GM12878 (cell line): ENCODE data around the gene ALG6. TPM values are rescaled to one million over a fixed set of nuclear protein-coding genes. Genes with fewer than 3 reads are reported as not detected.

Experiments
- ATAC-seq: fragments of 200-7000 bp; cut with Tn5 transposase; 3 replicates; pipeline ENCODE4 v1.9.1; 2020; ENCODE audit warnings: mild to moderate bottlenecking, moderate library complexity
- BruUV-seq: library from RNA; stranded (reverse); fragments of 400-500 nt; replicated peaks from 2 replicates; lab custom pipeline; 2021; lab: Mats Ljungman, UMichigan
- CTCF ChIA-PET: fragments of 300-600 bp; sonication (Branson Sonifier 250); formaldehyde crosslinking; extraction: SDS; loops from one replicate; lab custom pipeline; 2021; ENCODE audit warnings: inconsistent platforms; lab: Yijun Ruan, JAX
- POLR2A ChIA-PET: fragments of 350-600 bp; formaldehyde crosslinking; extraction: SDS; loops from one replicate; lab custom pipeline; 2021; ENCODE audit warnings: inconsistent platforms; lab: Charles Lee
- RAD21 ChIA-PET: fragments of 300-600 bp; sonication (Branson Sonifier 250); formaldehyde crosslinking; loops from one replicate; lab custom pipeline; 2023; ENCODE audit warnings: antibody characterized with exemption; ENCODE audit not compliant: unreplicated experiment; lab: Charles Lee
- SMC1A ChIA-PET: fragments of 300-600 bp; sonication (Branson Sonifier 250); formaldehyde crosslinking; loops from one replicate; lab custom pipeline; 2023; ENCODE audit not compliant: unreplicated experiment, uncharacterized antibody; lab: Charles Lee
- DNase-seq: peaks from one replicate; pipeline ENCODE4 v3.0.0-alpha.2; 2011; ENCODE audit warnings: low read depth, low spot score
- FAIRE-seq: peaks from 3 replicates; lab custom pipeline; 2011; peaks lifted over from hg19 to GRCh38; lab: Jason Lieb, UNC
- H2AFZ ChIP-seq: 2 replicates; pipeline ENCODE4 v1.6.0; 2011; ENCODE audit warnings: low read depth, low read length, control low read depth; ENCODE audit not compliant: control insufficient read depth
- H3K27ac ChIP-seq: 2 replicates; pipeline ENCODE4 v1.5.1; 2011; ENCODE audit warnings: control low read depth; ENCODE audit not compliant: control insufficient read depth, insufficient read depth
- H3K27me3 ChIP-seq, 2 experiments: replicated peaks in 1 of 2; 2 replicates each; pipeline versions ENCODE4 v1.6.0 to v1.6.1; 2011; ENCODE audit warnings: low read length in 1 of 2; ENCODE audit not compliant: control insufficient read depth in 2 of 2, insufficient read depth in 2 of 2
- H3K36me3 ChIP-seq, 2 experiments: 2 replicates each; pipeline ENCODE4 v1.5.1; 2011; ENCODE audit warnings: low read length in 1 of 2; ENCODE audit not compliant: control insufficient read depth in 2 of 2, insufficient read depth in 2 of 2
- H3K4me1 ChIP-seq: 2 replicates; pipeline ENCODE4 v1.6.1; 2011; ENCODE audit warnings: mild to moderate bottlenecking, low read length, moderate library complexity, mixed read lengths; ENCODE audit not compliant: control insufficient read depth, insufficient read depth
- H3K4me2 ChIP-seq: 2 replicates; pipeline ENCODE4 v1.6.0; 2011; ENCODE audit warnings: control low read depth; ENCODE audit not compliant: control insufficient read depth, insufficient read depth
- H3K4me3 ChIP-seq: fragments of 200-600 bp; sonication (generic); 2 replicates; pipeline ENCODE4 v1.5.1; 2016
- H3K79me2 ChIP-seq: 2 replicates; pipeline ENCODE4 v1.6.0; 2011; ENCODE audit warnings: low read length; ENCODE audit not compliant: control insufficient read depth, insufficient read depth
- H3K9ac ChIP-seq: 2 replicates; pipeline ENCODE4 v1.8.0; 2011; ENCODE audit warnings: low read length, control low read depth, mixed read lengths; ENCODE audit not compliant: control insufficient read depth, insufficient read depth
- H3K9me3 ChIP-seq: replicated peaks from 3 replicates; pipeline ENCODE4 v1.5.1; 2011; ENCODE audit warnings: mild to moderate bottlenecking, low read length; ENCODE audit not compliant: control insufficient read depth, insufficient read depth
- H4K20me1 ChIP-seq: 2 replicates; pipeline ENCODE4 v1.6.0; 2011; ENCODE audit not compliant: control insufficient read depth, insufficient read depth
- BHLHE40 ChIP-seq, 2 experiments: fragments of 450-650 bp in 1 of 2; IDR thresholded peaks; 2 replicates each; pipeline ENCODE4 v1.6.1; 2011 to 2017; ENCODE audit warnings: low read depth in 2 of 2, borderline replicate concordance in 1 of 2, improper control_type of control experiment in 1 of 2, low read length in 1 of 2, mild to moderate bottlenecking in 1 of 2
- E2F4 ChIP-seq: IDR thresholded peaks from 2 replicates; pipeline ENCODE4 v1.6.1; 2012; ENCODE audit warnings: low read depth, low read length, improper control_type of control experiment
- LARP7 ChIP-seq: fragments of 450-650 bp; IDR thresholded peaks from 2 replicates; pipeline ENCODE4 v1.6.1; 2017; ENCODE audit warnings: mild to moderate bottlenecking
- MYB ChIP-seq: fragments of 150-350 bp; IDR thresholded peaks from 2 replicates; pipeline ENCODE4 v1.6.1; 2014; ENCODE audit warnings: mild to moderate bottlenecking, low read depth, low read length, borderline replicate concordance
- PKNOX1 ChIP-seq: fragments of 450-650 bp; IDR thresholded peaks from 2 replicates; pipeline ENCODE4 v1.6.1; 2016; ENCODE audit warnings: mild to moderate bottlenecking
- POLR2AphosphoS5 ChIP-seq: IDR thresholded peaks from 2 replicates; pipeline ENCODE4 v1.6.1; 2011; ENCODE audit warnings: mild to moderate bottlenecking, low read length, inconsistent platforms
- POU2F2 ChIP-seq: IDR thresholded peaks from 3 replicates; pipeline ENCODE4 v1.6.1; 2011; ENCODE audit warnings: low read depth, mild to moderate bottlenecking, low read length, borderline replicate concordance
- RUNX3 ChIP-seq: IDR thresholded peaks from 2 replicates; pipeline ENCODE4 v1.6.1; 2012; ENCODE audit warnings: low read length, inconsistent platforms
- SIN3A ChIP-seq: IDR thresholded peaks from 2 replicates; pipeline ENCODE4 v1.6.1; 2012; ENCODE audit warnings: low read depth, low read length, improper control_type of control experiment
- SP1 ChIP-seq: IDR thresholded peaks from one replicate; pipeline ENCODE4 v1.6.1; 2011; ENCODE audit warnings: low read depth, low read length
- ZNF207 ChIP-seq: fragments of 450-650 bp; IDR thresholded peaks from 2 replicates; pipeline ENCODE4 v1.6.1; 2014; ENCODE audit warnings: antibody characterized with exemption, mild to moderate bottlenecking, borderline replicate concordance
- WGBS: methylation state at CpG from one replicate; pipeline ENCODE4 v1.1.6; 2016; ENCODE audit warnings: low lambda C conversion rate; ENCODE audit not compliant: insufficient replicate concordance, insufficient coverage; ENCODE audit errors: missing lambda C conversion rate; 5-methylcytosine and 5-hydroxymethylcytosine counted together
- in situ Hi-C: fragments of 300-500 bp; cut with MboI; formaldehyde crosslinking; loops from 9 replicates; pipeline ENCODE4 v1.14.3; 2018; ENCODE audit warnings: mixed read lengths
- intact Hi-C: fragments of 100-400 bp; cut with micrococcal nuclease; formaldehyde crosslinking; loops from one replicate; pipeline ENCODE4 v1.14.2; 2022; ENCODE audit not compliant: unreplicated experiment
- polyA plus RNA-seq, 11 experiments: library from polyadenylated mRNA; depleted of rRNA in 4 of 11; unstranded in 6 of 11; stranded (reverse) in 5 of 11; fragments of >200 nt; fragmentation: Nextera tagmentation in 4 of 11; fragmentation: Illumina TruSeq in 1 of 11; extraction: Ambion mirVana in 4 of 11; extraction: Trizol in 1 of 11; gene quantifications; 1 replicate in 1 of 11; 2 replicates in 10 of 11; pipeline versions ENCODE4 v1.2.1 to v1.2.3, GENCODE V29; 2011 to 2016; ENCODE audit warnings: inconsistent platforms in 2 of 11, missing spikeins in 2 of 11, low read depth in 1 of 11
- total RNA-seq, 4 experiments: library from RNA; depleted of rRNA in 3 of 4; stranded (reverse); fragments of >200 nt in 3 of 4; fragmentation: Illumina TruSeq in 1 of 4; extraction: Trizol in 1 of 4; gene quantifications; 2 replicates each; pipeline versions ENCODE4 v1.2.1 to v1.2.3, GENCODE V29; 2013 to 2021
- TF ChIP-seq, protein P1 (sequence below): fragments of 450-650 bp; conservative IDR thresholded peaks from 2 replicates; pipeline ENCODE4 v1.6.1; 2017; ENCODE audit warnings: mild to moderate bottlenecking, moderate library complexity
- TF ChIP-seq, protein P2 (sequence below): IDR thresholded peaks from 2 replicates; pipeline ENCODE4 v1.6.1; 2012; ENCODE audit warnings: low read depth, low read length, improper control_type of control experiment

ALG6 gene
- total and polyA plus RNA-seq, 10 of the 15 experiments (the other 5 are each of a cell fraction or from before 2014, with no cell fraction given) = 13.8 to 28.5 (median 17.1) TPM

GRCh38 chr1:63363014-63363413 is 4.4 kb upstream of the ALG6 start:
- H3K79me2 ChIP-seq = peaks cover 2% of the 10 kb centered on the region
- CTCF ChIA-PET = no interaction called here
- BruUV-seq = no TSS peak

More at GRCh38 chr1:63363014-63363413, 4.4 kb upstream of the ALG6 start:
- H3K27me3 ChIP-seq = no peaks in the 10 kb centered on the region
- ATAC-seq (no peak), FAIRE-seq (no peak), DNase-seq (no peak)
- intact Hi-C loops = no loop called here
- H3K27ac ChIP-seq = no peak overlapping the region
- in situ Hi-C loops = no loop called here
- H3K9ac ChIP-seq = no peak overlapping the region
- no peak for TF ChIP-seq SP1
- TF ChIP-seq BHLHE40 (IDR thresholded peaks at IDR 0.05; ENCODE audit: borderline replicate concordance in 1 of 2, low read depth in 2 of 2, low read length in 1 of 2) = no peak
- TF ChIP-seq, protein P1, sequence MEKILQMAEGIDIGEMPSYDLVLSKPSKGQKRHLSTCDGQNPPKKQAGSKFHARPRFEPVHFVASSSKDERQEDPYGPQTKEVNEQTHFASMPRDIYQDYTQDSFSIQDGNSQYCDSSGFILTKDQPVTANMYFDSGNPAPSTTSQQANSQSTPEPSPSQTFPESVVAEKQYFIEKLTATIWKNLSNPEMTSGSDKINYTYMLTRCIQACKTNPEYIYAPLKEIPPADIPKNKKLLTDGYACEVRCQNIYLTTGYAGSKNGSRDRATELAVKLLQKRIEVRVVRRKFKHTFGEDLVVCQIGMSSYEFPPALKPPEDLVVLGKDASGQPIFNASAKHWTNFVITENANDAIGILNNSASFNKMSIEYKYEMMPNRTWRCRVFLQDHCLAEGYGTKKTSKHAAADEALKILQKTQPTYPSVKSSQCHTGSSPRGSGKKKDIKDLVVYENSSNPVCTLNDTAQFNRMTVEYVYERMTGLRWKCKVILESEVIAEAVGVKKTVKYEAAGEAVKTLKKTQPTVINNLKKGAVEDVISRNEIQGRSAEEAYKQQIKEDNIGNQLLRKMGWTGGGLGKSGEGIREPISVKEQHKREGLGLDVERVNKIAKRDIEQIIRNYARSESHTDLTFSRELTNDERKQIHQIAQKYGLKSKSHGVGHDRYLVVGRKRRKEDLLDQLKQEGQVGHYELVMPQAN = no peak
- no peak for TF ChIP-seq PKNOX1
- TF ChIP-seq POU2F2 = no peak
- no peak for TF ChIP-seq E2F4
- TF ChIP-seq MYB = no peak
- no peak for TF ChIP-seq ZNF207
- no peak for TF ChIP-seq SIN3A
- no peak for TF ChIP-seq POLR2AphosphoS5
- TF ChIP-seq LARP7 = no peak
- TF ChIP-seq RUNX3 = no peak
- TF ChIP-seq, protein P2, sequence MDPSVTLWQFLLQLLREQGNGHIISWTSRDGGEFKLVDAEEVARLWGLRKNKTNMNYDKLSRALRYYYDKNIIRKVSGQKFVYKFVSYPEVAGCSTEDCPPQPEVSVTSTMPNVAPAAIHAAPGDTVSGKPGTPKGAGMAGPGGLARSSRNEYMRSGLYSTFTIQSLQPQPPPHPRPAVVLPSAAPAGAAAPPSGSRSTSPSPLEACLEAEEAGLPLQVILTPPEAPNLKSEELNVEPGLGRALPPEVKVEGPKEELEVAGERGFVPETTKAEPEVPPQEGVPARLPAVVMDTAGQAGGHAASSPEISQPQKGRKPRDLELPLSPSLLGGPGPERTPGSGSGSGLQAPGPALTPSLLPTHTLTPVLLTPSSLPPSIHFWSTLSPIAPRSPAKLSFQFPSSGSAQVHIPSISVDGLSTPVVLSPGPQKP = no peak
- H4K20me1 ChIP-seq = no peaks in the 10 kb centered on the region
- H3K4me2 ChIP-seq = no peak overlapping the region
- peaks cover 5% of the 10 kb centered on the region; the same call in 1 of the 2 replicates for H3K4me1 ChIP-seq
- H3K36me3 ChIP-seq = no peaks in the 10 kb centered on the region
- 84% methylated on average over 5 of the region's 5 CpGs for WGBS
- SMC1A ChIA-PET = no interaction called here
- H3K4me3 ChIP-seq = no peak overlapping the region
- POLR2A ChIA-PET = no interaction called here
- RAD21 ChIA-PET = no interaction called here
- H2AFZ ChIP-seq = no peak overlapping the region
- no peaks in the 10 kb centered on the region for H3K9me3 ChIP-seq
